SU-DHL-6 (cell line): ENCODE measurements around the gene IFI27L1.

Experiments used
- H2AFZ ChIP-seq: fragments of 200-600 bp; sonication (generic); 2 replicates; pipeline ENCODE4 v1.6.1; 2014; ENCODE audit warnings: low read depth, mild to moderate bottlenecking, moderate library complexity, mixed read lengths, antibody characterized with exemption, low read length; ENCODE audit not compliant: severe bottlenecking
- H3F3A ChIP-seq: fragments of 200-600 bp; shearing (Covaris generic); 2 replicates; pipeline ENCODE4 v1.6.0; 2016; ENCODE audit warnings: antibody characterized with exemption, mild to moderate bottlenecking; ENCODE audit not compliant: insufficient read depth
- H3K27ac ChIP-seq: fragments of 200-600 bp; sonication (generic); 2 replicates; pipeline ENCODE4 v1.5.1; 2016; ENCODE audit warnings: low read depth, mild to moderate bottlenecking, low read length, moderate library complexity, mixed read lengths
- H3K27me3 ChIP-seq: fragments of 200-600 bp; sonication (generic), shearing (Covaris generic); 2 replicates; pipeline ENCODE4 v1.6.0; 2014; ENCODE audit warnings: mild to moderate bottlenecking, low read length
- H3K36me3 ChIP-seq: fragments of 200-600 bp; sonication (generic); 2 replicates; pipeline ENCODE4 v1.6.1; 2014; ENCODE audit warnings: mild to moderate bottlenecking, low read length, mixed read lengths
- H3K4me2 ChIP-seq: fragments of 300-600, 200-600 bp; shearing (Covaris generic), sonication (generic); 2 replicates; pipeline ENCODE4 v1.6.0; 2014; ENCODE audit warnings: low read length, low read depth, mild to moderate bottlenecking; ENCODE audit not compliant: poor library complexity, severe bottlenecking
- H3K4me3 ChIP-seq: fragments of 200-600 bp; sonication (generic); 2 replicates; pipeline ENCODE4 v1.5.1; 2014; ENCODE audit warnings: antibody characterized with exemption, low read length, mild to moderate bottlenecking, mixed read lengths; ENCODE audit not compliant: insufficient read depth, poor library complexity, severe bottlenecking
- H3K79me2 ChIP-seq: fragments of 200-600 bp; sonication (generic); 2 replicates; pipeline ENCODE4 v1.6.1; 2014; ENCODE audit warnings: mild to moderate bottlenecking, low read length, moderate library complexity; ENCODE audit not compliant: insufficient read depth
- H3K9ac ChIP-seq: fragments of 200-600 bp; sonication (generic); 2 replicates; pipeline ENCODE4 v1.7.0; 2014; ENCODE audit warnings: mild to moderate bottlenecking, low read length
- H3K9me2 ChIP-seq: fragments of 200-600 bp; sonication (generic); replicated peaks from 2 replicates; pipeline ENCODE4 v1.6.1; 2014; ENCODE audit warnings: low read length; ENCODE audit not compliant: insufficient read depth
- H3K9me3 ChIP-seq: fragments of 200-600 bp; sonication (generic); 2 replicates; pipeline ENCODE4 v1.6.1; 2014; ENCODE audit warnings: low read length, mixed read lengths; ENCODE audit not compliant: insufficient read depth
- H4K20me1 ChIP-seq: fragments of 200-600 bp; sonication (generic); 2 replicates; pipeline ENCODE4 v1.6.1; 2014; ENCODE audit warnings: low read depth, mild to moderate bottlenecking, antibody characterized with exemption, low read length, moderate library complexity, mixed read lengths
- EZH2phosphoT487 ChIP-seq: fragments of 200-600 bp; sonication (generic), shearing (Covaris generic); conservative IDR thresholded peaks from 2 replicates; pipeline ENCODE4 v1.6.1; 2018; ENCODE audit warnings: mild to moderate bottlenecking, antibody characterized with exemption, low read length, moderate library complexity, mixed read lengths
- TF ChIP-seq, protein P1 (sequence below): fragments of 200-600 bp; sonication (generic); IDR thresholded peaks from one replicate; pipeline ENCODE4 v1.5.1; 2017; ENCODE audit warnings: antibody characterized with exemption, mild to moderate bottlenecking, low read length, moderate library complexity; ENCODE audit not compliant: insufficient read depth, poor library complexity, severe bottlenecking

The IFI27L1 gene

GRCh38 chr14:94043756-94044475, 37.2 kb upstream of the IFI27L1 start:
- Histone ChIP-seq H3K9ac (no peak overlapping the region), H3K27ac (no peak overlapping the region), H2AFZ (no peak overlapping the region), H4K20me1 (no peaks in the 10 kb centered on the region), H3K79me2 (no peaks in the 10 kb centered on the region), H3K4me2 (no peak overlapping the region), H3K27me3 (no peaks in the 10 kb centered on the region), H3K9me2 (no peaks in the 10 kb centered on the region), H3F3A (no peaks in the 10 kb centered on the region), H3K9me3 (no peaks in the 10 kb centered on the region), H3K4me3 (no peak overlapping the region), H3K36me3 (no peaks in the 10 kb centered on the region)
- TF ChIP-seq EZH2phosphoT487 = no peak
- TF ChIP-seq, protein P1, sequence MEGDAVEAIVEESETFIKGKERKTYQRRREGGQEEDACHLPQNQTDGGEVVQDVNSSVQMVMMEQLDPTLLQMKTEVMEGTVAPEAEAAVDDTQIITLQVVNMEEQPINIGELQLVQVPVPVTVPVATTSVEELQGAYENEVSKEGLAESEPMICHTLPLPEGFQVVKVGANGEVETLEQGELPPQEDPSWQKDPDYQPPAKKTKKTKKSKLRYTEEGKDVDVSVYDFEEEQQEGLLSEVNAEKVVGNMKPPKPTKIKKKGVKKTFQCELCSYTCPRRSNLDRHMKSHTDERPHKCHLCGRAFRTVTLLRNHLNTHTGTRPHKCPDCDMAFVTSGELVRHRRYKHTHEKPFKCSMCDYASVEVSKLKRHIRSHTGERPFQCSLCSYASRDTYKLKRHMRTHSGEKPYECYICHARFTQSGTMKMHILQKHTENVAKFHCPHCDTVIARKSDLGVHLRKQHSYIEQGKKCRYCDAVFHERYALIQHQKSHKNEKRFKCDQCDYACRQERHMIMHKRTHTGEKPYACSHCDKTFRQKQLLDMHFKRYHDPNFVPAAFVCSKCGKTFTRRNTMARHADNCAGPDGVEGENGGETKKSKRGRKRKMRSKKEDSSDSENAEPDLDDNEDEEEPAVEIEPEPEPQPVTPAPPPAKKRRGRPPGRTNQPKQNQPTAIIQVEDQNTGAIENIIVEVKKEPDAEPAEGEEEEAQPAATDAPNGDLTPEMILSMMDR = no peak

GRCh38 chr14:94044476-94045091, 36.5 kb upstream of the IFI27L1 start:
- Histone ChIP-seq H3K27ac (no peak overlapping the region), H3K9me2 (no peaks in the 10 kb centered on the region), H3F3A (no peaks in the 10 kb centered on the region), H3K36me3 (no peaks in the 10 kb centered on the region), H3K4me2 (no peak overlapping the region), H3K9me3 (no peaks in the 10 kb centered on the region), H3K4me3 (no peak overlapping the region), H2AFZ (no peak overlapping the region), H3K9ac (no peak overlapping the region), H3K27me3 (no peaks in the 10 kb centered on the region), H3K79me2 (no peaks in the 10 kb centered on the region), H4K20me1 (no peaks in the 10 kb centered on the region)
- TF ChIP-seq, protein P1 = no peak
- TF ChIP-seq EZH2phosphoT487 = no peak

GRCh38 chr14:94045101-94045500, 36.0 kb upstream of the IFI27L1 start:
- no peak overlapping the region for H3K4me2 ChIP-seq

More at GRCh38 chr14:94045101-94045500, 36.0 kb upstream of the IFI27L1 start:
- Histone ChIP-seq H3K27me3 (no peaks in the 10 kb centered on the region), H2AFZ (no peak overlapping the region), H3K9me3 (no peaks in the 10 kb centered on the region), H3K79me2 (no peaks in the 10 kb centered on the region), H3K4me3 (no peak overlapping the region), H3K9ac (no peak overlapping the region), H4K20me1 (no peaks in the 10 kb centered on the region), H3K27ac (no peak overlapping the region), H3K36me3 (0 out of 2 replicates have a peak, but pooled peaks cover 4% of the 10 kb centered on the region), H3F3A (no peaks in the 10 kb centered on the region), H3K9me2 (no peaks in the 10 kb centered on the region)
- TF ChIP-seq EZH2phosphoT487 = no peak
- TF ChIP-seq, protein P1 = no peak
